Epithelial cell of prostate (primary cell): ENCODE data around the gene TJAP1.
A peak's percentile ranks its signal among the peaks of the same experiment; 100 is the strongest.
"Not testable (repeated sequence)": the region's sequence is repeated elsewhere in the genome, so short reads cannot be mapped to it uniquely, and the experiment has no call there.

Experiments used
- DNase-seq: peaks from one replicate; pipeline ENCODE4 v3.0.0-alpha.2; 2011; ENCODE audit warnings: low read depth, low spot score
- H3K27ac ChIP-seq: fragments of 450-650 bp; 2 replicates; pipeline ENCODE4 v1.5.1; 2017; ENCODE audit warnings: mild to moderate bottlenecking

The TJAP1 gene

DNA sequence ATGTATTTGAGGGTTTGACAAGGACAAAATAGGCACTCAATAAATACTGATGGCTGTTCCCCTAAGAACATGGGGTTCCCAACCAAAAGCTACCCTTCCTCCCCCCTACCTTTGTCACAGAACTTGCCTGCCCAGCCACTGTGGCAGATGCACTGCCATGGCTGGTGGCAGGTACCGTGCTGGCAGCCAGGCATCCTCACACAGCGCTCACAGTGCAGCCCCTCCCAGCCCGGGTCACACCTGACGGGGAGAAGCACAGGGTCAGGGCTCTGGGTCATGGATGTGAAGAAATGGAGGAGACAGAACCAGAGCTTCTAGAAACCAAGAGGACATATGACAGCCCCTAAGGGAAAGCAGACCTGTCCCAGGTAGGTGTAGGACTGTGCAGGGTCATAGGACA, 24.5 kb upstream of the TJAP1 start:
- DNase-seq = no peak
- no peak overlapping the region for H3K27ac ChIP-seq

DNA sequence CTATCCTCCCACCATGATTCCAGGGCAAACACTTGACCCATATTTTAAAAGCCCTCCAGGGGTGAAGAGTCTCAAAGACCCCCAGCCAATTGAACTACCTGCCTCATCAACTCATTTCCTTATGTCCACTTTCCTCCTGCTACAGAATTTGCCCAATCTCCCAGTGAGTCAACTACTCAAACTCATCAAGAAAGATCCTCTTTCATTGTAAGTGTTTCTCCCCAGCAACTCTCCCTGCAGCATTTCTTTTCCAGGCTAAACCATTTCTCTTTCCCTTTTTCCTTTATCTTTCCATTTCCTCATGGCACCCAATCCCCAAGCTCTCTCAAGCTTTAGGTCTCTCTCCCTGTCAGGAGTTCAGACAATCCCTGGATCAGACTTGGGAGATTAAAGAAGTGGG, 23.5 kb upstream of the TJAP1 start:
- H3K27ac ChIP-seq = no peak overlapping the region
- DNase-seq = no peak

DNA sequence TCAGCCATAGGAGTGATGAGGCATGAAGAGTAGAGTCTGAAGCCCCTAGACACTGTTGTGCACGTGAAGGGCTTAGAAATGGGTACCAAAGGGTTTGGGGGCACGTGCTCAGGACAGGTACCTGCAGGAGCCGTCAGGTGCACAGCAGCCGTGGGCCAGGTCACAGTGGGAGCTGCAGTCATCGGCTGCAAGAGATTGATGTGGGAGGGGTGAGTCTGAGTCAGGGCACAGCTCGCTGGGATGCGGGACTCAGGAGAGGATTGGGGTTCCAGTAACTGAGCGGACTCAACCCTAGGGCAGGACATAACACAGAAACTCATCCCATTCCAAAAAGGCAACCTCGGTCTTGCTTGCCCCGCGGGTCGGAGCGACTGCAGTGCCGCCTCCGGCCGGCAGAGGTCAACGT, 23.1 kb upstream of the TJAP1 start:
- DNase-seq = no peak
- H3K27ac ChIP-seq = no peak overlapping the region

DNA sequence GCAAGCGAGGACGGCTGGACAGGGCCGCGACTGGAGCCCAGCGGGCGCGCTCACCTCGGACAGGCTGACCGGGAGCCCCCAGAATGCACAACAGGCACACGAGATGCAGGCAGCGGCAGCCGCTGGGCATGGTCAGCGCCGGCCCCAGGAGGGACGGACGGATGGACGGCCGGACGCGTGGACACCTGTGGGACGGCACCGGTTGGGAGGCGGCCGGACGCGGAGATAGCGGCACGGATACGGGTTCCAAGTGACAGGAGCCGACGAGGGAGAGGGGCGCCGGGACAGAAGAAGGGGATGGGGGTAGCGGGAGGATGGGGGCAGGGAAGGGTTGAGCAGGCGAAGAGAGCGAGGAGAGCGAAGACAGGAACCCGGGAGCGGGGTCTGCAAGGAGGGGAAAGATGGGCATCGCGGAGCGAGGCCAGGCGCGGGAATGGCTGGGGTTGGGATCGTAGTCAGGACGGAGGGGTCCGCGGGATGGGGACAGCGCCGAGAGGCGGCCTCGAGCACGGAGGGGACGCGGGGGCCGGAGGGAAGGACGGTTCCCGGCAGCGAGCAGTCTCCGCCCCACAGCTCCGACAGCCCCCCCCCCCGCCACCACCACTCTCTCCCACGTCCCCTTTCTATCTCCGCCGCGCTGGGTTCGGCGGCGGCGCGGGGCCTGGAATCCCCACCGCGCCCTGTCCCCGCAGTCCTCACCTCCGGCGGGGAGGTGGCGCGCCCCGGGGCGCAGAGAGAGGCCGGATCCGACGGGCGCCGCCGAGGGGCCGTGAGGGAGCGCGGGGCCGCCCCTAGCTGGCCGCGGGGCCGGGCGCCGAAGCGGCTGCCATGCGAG, 22.5 kb upstream of the TJAP1 start:
- H3K27ac ChIP-seq = peak overlapping the region; percentile 14
- DNase-seq = no peak

DNA sequence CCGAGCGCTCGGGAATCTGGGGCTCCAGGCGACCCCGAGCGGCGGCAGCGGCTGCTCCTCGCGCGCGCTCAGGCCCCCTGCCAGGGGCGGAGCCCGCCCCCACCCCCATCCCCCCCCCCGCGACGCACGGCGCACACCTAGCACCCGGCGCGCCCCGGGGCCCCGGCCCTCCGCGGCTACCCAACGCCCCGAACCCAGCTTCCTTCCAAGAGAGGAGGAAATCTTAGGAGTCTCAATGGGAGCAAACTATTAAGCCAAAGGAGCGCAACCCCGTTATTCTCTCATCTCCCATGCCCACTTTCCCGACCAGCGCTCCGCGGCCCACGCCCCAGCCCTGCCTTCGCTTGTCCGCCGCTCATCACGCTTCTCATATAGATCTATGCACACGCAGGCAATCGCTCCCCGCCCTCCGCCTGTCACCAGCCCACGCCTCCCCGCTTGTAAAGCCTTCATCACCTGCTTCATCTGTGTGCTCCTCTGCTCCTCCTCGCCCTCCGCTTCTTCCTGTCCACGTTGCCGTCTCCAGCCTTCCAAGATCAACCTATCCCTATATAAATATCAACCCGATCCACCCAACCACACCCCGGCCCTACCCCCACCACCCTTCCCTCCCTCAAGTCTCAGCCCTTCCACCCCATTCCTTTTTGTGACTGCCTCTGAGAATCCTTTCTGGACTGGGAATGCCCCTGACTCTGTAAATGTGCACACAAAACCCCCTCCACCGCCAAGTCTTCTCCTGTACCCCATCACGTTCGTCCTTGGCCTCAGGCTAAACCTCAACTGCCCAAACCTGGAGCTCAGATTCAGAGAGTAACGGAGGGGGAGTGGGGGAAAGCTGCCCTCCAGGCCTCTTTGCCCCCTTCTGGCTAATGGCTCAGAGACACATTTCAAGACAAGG, 21.6 kb upstream of the TJAP1 start, which contains the start of gene DLK2:
Gene DLK2, minus strand, starts transcription at position 18 of the 898 bp plus-strand sequence. CDS start 723 bp downstream, outside the sequence.
- peak within 1 kb of the TSS; percentile 14 for H3K27ac ChIP-seq

DNA sequence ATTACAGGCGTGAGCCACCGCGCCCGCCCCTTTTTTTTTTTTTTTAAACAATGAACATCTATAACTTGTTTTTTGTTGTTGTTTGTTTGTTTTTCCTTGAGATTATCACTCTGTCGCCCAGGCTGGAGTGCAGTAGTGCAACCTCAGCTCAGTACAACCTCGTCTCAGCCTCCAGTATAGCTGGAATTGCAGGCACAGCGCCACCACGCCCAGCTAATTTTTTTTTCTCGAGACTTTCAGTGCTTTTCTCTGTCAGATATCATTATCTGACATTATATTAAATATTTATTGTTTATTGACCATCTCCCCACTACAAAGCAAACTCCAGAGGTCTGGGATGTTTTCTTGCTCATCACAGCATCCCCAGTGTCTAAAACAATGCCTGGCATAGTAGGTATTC, 19.7 kb upstream of the TJAP1 start:
- no peak for DNase-seq
- no peak overlapping the region for H3K27ac ChIP-seq

More for the DNA sequence above, 21.6 kb upstream of the TJAP1 start, which contains the start of gene DLK2:
- DNase-seq = no peak

DNA sequence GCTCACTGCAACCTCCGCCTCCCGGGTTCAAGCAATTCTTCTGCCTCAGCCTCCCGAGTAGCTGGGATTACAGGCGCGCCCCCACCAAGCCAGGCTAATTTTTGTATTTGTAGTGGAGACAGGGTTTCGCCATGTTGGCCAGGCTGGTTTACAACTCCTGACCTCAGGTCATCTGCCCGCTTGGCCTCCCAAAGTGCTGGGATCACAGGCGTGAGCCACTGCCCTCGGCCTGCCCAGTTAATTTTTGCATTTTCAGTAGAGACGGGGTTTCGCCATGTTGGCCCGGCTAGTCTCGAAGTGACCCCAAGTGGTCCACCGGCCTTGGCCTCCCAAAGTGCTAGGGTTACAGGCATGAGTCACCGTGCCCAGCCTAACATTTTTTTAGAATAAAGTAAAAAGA, 19.2 kb upstream of the TJAP1 start:
- not testable (repeated sequence) for H3K27ac ChIP-seq, DNase-seq

DNA sequence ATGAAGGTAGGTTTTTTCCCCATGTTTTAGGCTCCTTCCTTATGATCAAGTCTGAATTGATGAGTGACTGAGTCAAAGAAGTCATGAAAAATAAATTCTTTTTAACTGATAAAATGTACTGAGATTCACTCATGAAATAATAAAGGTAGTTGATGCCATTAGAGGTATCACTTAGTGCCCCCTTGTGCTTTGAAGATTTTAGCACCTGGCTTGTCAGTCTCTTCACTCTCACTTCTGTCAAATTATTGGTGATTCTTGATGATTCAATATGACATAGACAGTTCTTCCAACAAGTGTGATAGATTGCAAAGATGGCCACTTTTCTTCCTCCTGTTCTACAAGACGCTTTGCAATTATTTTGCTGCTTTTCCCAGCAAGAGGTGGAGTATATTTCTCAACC, 17.8 kb upstream of the TJAP1 start:
- no peak for DNase-seq
- no peak overlapping the region for H3K27ac ChIP-seq

DNA sequence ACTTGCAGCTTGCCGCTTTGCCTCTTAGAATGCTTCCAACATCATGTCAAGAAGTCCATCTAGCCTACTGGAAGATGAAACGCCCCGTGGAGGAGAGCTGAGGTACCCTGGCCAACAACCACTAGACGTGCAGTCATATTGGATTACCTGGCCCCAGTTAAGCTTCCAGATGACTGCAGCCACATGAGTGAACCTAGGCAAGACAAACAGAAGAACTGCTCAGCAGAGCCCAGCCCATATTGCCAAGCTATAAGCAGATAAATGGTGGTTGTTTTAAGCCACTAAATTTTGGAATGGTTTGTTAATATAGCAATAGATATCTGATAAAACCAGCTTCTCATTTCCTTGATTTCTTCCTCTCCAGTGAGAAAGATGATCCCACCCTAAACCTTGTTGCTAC, 17.3 kb upstream of the TJAP1 start:
- no peak for DNase-seq
- H3K27ac ChIP-seq = no peak overlapping the region

DNA sequence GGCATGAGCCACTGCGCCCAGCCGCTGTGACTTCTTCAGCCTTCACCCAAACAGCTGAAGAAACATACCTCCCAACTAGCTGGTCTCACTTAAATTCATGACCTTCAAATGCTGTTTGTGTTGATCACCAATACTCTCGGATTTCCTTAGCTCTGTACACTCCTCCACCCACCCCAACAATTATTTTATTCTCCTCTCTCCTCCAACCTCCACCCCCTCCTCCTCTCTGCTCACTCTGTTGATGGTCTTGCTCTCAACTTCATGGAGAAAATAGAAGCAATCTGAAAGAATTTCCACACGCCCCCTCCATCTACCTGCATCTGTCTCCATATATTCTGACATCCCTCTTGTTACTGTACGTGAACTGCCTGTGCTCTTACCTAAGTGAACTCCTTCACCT, 15.4 kb upstream of the TJAP1 start:
- H3K27ac ChIP-seq = no peak overlapping the region
- DNase-seq = no peak

DNA sequence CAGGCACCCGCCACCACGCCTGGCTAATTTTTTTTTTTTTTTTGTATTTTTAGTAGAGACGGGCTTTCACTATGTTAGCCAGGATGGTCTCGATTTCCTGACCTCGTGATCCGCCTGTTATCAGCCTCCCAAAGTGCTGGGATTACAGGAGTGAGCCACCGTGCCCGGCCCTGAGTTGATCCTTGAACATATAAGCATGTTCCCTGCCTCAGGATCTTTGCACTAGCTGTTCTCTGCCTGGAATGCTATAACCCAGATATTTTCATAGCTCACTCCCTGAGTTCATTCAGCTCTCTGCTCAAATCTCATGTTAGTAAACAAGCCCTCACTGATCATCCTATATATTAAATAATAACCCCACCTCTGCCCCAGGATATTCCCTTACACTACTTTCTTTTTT, 13.0 kb upstream of the TJAP1 start:
- DNase-seq = no peak
- H3K27ac ChIP-seq = no peak overlapping the region

DNA sequence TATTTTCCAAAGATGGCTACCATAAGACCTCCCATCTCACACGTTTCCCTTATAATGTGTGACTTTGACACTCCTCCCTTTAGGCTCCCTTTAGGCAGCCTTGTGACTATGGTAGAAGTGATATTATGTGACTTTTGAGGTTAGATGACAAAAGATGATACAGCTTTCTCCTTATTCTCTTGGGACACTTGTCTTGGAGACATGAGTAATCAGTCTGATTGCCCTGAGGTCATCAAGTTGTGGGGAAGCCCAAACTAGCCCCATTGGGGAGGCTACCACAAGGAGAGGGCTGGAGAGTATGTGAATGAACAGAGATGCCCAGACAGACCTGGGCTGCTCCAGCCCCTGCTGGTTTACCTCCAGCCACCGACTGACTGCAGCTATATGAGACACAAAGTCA, 11.4 kb upstream of the TJAP1 start:
- DNase-seq = no peak
- no peak overlapping the region for H3K27ac ChIP-seq

DNA sequence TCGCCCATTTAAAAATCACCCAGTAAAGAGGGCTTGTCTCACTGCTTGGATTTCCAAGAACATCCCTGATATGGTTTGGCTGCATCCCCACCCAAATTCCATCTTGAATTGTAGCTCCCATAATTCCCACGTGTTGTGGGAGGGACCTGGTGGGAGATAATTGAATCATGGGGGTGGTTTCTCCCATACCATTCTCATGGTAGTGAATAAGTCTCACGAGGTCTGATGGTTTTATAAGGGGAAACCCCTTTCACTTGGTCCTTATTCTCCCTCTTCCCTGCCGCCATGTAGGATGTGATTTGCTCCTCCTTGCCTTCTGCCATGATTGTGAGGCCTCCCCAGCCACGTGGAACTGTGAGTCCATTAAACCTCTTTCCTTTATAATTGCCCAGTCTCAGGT, 10.1 kb upstream of the TJAP1 start:
- not testable (repeated sequence) for H3K27ac ChIP-seq, DNase-seq

DNA sequence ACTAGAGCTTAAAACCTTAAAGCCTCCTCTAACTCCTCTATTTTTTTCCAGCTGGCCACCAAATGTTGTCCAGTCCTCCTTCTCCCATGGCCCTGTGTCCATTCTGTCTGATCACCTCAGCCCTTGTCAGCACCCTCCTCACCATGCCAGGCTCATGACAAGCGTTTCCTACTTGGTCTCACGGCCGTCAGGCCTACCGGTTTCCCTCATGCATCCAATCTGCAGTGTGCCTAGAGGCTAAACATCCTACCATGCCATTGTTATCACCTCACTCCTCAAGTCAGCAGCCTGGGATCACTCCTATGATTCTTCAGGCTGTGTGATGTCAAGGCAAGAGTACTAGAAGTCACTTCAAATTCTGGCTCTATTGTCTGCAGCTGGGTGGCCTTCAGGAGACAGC, 9.6 kb upstream of the TJAP1 start:
- DNase-seq = no peak
- no peak overlapping the region for H3K27ac ChIP-seq

DNA sequence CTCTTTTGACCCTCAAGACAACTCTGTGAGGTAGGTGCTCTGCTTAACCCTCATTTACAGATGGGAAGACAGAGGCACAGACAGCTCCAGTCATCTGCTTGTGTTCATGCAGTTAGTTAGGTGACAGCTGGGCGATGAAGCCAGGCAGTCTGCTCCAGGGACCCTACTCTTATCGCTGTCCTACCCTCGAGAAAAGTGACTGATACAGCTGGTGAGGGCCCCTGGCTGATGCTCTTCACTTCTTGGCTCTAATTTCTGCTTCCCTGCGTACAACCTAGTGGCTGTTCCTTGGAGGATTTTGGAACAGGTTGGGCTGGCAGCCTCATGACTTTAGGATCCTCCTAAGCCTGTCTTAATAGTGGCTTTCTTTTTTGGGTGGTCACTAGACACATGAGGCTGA, 9.1 kb upstream of the TJAP1 start:
- DNase-seq = no peak
- no peak overlapping the region for H3K27ac ChIP-seq

DNA sequence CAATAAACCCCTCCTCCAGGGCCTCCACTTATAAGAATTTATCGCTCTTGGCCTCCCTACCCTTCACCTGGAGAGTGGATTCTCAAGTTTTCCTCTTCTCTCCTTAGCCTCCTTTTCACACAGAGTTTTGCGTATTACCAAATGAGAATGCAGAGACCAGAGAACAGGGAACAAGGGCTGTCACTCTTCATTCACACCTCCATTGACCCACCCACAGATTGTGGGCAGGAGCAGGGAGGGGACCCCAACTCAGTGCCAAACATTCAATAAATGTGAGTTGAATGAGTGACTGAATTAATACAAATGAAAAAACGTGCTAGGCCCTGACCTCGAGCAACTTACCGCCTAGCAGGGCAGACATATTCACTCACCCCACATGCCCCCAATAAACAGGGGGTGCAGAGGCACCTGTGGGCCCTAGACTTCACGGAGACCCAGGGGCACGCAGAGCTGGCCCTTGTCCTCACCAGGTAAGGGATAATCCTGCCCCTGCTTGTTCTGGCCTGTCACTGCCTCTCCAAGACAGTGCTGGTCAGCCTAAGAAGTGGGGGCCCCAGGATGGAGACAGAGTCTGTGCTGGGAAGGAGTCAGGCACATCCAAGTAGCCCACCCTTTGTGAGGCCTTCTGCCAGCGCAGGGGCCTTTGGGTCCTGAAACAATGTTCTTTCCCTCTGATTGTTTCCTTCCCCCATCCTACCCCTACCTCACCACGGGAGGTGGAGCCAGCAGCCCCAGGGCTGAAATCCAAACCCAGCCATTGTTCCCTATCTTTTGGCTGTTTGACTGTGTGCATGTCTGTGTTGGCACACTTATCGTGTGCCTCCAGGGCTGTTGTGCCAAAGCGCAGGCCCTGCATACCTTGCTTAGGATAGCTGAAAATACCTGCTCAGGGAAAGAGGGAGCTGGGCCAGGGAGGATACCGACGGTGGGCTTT, 8.4 kb upstream of the TJAP1 start:
- no peak for DNase-seq
- H3K27ac ChIP-seq = no peak overlapping the region

DNA sequence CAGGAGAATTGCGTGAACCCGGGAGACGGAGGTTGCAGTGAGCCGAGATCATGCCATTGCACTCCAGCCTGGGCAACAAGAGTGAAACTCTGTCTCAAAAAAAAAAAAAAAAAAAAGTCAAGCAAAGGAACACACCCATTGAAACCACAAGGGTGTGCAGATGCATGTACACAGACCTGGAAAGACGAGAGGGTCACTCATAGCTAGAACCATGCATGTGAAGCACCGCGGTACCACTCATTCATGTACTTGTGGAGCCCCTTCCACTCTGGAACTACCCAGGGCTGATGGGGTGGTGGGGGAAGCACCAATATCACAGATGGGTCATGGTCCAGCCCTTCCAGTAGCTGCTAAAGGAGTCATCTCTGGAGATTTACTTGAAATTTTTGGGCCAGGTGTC, 7.4 kb upstream of the TJAP1 start:
- H3K27ac ChIP-seq = no peak overlapping the region
- no peak for DNase-seq

DNA sequence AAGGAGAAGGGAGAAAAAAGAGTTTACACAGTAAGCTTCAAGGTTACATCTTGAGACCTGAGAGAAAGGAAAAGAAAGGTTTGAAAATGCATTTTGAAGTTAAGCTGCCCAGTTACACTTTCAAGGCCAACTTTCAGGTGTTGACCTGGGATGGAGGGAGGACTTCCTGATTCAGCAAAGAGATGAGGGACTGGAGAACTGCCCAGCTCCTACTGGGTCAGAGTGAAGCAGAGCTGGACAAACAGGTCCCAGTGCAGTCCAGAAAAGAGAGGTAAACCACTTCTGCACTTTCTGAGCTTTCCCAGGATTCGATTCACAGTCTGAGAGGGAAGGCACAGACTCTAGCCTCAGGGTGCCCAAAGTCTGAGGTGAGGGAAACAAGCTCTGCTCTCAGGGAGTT, 6.0 kb upstream of the TJAP1 start:
- no peak overlapping the region for H3K27ac ChIP-seq
- DNase-seq = no peak

DNA sequence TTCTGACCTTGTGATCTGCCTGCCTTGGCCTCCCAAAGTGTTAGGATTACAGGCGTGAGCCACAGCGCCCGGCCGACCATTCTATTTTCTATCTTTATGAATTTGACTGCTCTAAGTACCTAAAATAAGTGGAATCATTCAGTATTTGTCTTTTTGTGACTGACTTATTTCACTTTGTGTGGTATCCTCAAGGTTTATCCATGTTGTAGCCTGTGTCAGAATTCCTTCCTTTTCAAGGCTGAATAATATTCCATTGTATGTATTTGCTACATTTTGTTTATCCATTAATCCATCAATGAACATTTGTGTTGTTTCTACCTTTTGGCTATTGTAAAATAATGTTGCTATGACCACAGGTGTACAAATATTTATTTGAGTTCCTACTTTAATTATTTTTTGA, 4.9 kb upstream of the TJAP1 start:
- no peak overlapping the region for H3K27ac ChIP-seq
- no peak for DNase-seq

DNA sequence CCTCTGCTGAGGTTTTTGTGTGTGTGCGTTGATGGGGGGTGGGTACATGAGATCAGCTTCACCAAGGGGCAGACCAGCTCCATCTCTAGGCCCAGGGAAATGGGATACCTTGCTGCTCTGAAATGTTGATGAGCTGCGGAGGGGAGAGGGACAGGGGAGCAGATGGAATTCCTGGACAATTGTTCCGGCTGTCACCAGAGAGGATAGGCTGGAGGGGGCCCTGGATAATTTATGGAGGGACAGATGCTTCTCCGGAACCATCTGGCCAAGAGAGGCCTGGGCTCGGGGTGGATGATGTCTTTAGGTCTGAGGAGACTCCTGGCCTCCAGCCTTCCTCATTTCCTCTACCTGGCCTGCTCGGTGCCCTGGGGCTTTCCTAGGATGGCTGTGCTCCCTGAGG, 1.9 kb upstream of the TJAP1 start:
- no peak for DNase-seq
- no peak overlapping the region for H3K27ac ChIP-seq
